ENCODE results near the gene RAB6A.
"Not testable (repeated sequence)": the region's sequence is repeated elsewhere in the genome, so short reads cannot be mapped to it uniquely, and the experiment has no call there.

The RAB6A gene

DNA sequence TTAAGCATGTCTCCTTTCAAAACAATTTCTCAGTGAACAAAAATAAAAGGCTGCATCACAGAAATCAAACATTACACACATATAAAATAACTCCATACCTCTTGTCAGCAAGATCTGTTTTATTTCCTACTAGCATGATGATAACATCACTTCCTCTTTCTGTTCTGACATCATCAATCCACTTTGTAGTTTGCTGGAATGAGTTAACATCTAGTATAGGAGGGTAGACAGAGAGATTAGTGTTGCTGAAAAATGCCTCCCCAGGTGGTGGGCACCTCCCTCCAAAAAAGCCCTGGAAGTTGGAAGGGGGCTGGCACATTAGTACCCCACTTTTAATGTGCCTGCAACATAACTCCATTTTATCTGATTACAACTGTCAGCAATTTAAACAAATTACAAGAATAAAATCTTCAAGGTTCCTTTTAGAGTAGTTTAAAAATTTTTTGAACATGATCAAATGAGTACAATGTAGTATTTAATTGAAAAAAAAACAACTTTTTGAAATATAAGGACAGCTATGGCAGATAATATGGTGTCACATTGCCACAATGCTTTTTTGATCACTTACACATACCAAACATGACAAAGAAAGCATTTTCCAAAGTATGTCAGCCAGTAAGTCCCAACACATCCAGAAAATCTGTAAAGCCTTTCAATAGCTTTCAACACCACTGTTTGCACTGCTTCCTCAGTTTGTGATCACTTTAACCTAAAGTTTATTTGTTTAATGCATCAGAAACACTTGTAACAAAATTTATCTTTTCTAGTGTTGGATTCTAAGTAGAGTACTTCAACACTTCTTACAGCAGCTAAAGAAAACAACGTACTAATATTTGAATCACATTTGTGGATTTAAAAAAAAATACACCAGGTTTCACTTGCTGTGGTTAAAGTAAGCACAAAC, 44.5 kb downstream of the RAB6A start:
- no peak for DNase-seq

DNA sequence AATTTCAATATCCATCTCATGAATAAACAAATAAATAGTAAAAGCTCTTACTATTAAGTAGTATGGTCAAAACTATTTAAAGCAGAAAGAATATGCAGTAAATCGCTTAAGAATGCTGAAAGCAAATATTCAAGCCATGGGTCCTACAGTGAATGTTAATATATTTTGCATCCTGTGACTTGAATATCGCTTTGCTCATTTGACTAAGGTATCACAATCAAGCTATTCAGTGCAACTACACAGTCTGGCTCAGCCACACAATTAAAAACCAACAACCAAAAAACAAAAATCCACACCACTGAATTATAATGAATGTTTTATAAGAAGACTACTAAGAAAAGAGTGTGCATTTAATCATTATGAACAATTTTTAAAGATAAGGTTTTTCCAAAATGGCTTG, 45.3 kb downstream of the RAB6A start:
- no peak for DNase-seq

DNA sequence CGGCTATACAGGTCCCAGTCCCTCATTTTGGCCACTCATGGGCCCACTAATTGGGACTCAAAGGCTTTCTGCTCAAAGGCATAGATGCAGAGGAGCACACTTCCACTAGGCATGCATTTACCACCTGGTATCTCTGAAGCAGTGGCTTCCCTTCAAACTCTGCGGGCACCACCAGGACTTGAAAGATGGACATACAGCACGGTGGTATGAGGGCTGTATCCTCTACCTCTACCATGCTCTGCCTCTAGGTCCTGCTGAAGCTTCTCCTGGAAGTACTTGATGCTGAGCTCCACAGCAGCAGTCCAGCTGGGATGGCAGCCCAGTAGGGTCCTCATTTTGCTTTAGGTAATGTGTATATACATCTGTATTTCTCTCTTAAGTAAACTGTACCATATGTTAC, 49.9 kb downstream of the RAB6A start:
- DNase-seq = no peak

DNA sequence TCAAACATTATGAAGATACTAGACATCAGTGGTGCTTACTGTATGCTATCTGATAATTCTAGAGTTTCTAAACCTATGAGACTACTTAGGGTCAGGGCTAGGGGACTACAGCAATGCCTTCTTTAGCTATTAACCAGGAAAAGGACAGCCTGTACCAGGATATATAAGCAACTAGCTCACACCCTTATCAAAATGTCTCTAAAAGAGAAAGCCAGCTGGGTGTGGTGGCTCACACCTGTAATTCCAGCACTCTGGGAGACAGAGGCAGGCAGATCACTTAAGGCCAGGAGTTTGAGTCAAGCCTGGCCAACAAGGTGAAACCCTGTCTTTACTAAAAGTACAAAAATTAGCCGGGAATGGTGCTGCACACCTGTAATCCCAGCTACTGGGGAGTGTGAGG, 55.8 kb downstream of the RAB6A start:
- DNase-seq = no peak

DNA sequence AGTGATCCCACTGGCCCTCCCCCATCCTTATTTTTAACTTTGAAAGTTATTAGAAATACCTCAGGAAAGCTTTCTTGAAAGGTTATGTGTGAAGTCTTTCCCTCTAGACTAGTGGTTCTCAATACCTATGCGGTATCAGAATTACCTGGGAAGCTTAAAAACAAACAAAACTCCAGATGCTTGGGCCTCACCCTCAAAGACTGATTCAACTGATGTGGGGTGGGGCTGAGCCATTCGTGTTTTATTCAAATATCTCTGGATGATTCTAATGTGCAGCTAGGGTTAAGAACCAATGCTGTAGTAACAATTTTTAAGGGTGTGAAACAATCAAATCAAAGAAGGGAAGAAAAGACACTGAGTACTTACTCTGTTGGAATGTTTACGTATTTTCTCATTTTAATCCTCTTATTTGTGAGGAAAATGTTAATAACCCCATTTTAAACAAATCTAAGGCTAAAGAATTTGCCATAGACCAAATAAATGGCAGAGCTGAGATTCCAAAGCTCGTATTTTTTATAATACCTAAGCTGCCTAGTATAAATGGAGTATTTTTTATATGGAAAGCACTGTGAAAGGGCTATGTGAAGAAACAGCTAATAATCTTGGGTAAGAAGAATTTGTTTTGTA, 66.9 kb downstream of the RAB6A start:
- DNase-seq = no peak

DNA sequence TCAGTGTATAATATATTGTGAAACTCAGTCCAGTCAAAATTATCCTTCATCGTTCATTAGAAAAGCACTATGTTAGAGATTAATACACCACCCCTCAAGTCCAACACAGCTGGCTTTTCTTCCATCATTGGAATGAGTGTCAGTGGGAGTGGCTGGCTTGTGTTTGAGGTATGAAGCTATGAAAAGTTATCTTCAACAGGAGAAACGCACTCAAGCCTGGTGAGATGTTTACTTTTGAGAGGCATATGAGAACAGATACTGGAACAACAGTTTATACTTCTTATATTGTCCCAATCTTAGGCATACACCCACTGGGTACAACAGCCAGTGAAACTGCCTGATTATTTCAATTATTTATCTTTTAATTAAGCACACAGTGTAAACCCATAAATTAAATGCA, 80.2 kb downstream of the RAB6A start:
- DNase-seq = no peak

DNA sequence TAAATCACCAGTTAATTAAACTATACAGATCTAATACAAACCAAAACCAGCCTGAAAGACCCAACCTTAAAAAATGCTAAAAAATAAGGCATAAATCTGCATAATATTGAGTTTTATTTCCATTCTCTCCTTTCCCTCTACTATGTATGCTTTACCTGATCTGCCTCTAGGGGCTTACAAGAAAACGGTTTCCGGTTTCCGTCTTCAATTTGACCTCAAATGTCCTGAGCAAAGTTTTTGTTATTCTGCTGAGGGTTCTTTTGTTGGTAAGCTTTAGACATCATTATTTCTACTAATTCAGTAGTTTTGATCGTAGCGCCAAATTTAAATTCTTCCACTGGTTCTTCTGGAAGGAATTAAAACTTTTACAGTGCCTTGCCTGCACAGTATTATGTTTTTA, 84.3 kb downstream of the RAB6A start:
- DNase-seq = not testable (repeated sequence)

DNA sequence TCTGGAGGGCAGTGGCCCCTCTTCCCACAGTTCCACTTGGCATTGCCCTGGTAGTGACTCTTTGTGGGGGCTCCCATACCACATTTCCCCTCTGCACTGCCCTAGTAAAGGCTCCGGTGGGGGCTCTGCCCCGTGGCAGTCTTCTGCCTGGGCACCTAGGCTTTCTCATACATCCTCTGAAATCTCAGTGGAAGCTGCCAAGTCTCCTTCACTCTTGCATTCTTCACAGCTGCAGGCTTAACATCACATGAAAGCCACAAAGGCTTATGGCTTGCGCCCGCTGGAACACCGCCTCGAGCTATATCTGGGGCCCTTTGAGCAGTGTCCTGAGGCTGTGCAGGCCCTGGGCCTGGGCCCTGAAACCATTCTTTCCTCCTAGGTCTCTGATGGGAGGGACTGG, 89.2 kb downstream of the RAB6A start:
- DNase-seq = no peak

DNA sequence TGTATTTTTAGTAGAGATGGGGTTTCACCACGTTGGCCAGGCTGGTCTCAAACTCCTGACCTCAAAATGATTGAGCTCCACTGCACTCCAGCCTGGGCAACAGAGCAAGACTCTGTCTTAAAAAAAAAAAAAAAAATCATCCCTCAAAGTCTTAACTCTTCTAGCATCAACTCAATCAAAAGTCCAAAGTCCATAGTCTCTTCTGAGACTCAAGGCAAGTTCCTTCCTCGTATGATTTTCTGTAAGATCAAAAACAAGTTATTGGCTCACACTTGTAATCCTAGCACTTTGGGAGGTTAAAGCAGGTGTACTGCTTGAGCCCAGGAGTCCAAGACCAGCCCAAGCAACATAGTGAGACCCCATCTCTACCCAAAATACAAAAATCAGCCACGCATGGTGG, 90.1 kb downstream of the RAB6A start:
- DNase-seq = no peak

DNA sequence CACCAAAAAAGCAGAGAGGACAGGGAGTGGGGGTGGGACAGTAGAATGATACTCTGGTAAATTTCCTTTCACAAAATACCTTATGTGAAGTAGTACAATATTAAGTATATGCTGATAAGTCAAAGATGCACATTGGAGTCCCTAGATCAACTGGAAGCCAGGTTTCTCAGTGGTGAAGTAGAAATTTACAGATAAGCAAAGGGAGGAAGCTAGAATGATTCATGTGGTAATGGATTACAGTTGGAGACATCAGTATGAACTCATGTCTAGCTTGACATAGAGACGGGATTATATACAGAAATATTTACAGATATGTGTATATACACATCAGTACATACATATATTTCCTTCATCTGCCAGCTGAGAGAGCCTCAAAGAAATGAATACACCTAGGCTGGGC, 93.0 kb downstream of the RAB6A start:
- no peak for DNase-seq

DNA sequence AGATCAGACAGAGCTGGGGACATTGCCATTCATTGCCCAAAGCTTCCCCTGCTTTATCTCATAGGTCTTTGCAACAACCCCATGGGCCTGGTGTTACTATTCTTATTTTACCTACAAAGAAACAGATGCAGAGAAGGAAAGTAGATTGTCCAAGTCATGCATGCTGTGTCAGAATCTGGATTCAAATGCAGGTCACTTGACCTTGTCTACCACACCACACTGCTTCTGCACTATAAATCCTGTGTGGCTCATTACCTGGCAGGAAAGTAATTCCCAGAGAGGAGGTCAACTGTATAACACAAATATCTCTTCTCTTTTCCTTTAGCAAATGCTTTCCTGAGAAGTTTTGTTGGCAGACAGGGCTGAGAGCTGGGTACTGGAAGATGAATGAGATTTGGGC, 96.0 kb downstream of the RAB6A start:
- no peak for DNase-seq

DNA sequence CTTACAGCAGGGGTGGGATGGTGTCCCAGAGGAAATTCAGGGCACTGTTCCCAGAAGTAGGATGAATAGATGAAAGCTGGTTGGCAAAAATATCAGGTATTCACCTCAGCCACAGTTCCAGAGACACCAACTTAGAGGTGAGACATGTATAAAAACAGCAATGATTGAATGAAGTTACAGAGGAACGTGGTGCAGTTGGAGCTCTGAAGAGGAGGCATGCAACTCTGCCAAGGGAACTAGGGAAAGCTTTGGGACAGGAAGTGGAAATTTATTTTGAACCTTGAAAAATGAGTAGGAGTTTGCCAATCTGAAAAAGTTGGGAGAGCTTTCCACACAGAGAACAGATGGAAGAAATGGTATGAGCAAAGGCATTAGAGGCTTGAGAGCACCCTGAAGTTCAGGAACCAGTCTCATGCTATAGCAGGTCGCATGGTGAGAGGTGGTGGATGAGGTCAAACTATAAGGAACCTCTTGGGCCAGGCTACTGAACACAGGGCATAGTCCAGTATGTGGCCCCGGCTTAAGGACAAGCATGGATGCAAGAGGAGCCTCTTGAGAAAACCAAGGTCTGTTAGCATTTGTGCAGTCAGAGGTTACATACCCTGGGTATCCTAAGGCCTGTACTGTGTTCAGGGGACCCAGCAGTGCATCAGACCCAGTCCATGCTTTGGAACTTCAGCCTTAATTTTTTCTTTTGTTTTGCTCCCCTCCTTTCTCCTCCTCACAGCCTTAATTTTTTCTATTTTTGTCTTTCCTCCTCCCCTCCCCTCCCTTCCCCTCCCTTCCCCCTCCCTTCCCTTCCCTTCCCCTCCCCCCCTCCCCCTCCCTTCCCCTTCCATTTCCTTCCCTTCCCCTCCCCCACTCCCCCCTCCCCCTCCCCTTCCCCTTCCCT, 97.0 kb downstream of the RAB6A start:
- no peak for DNase-seq

DNA sequence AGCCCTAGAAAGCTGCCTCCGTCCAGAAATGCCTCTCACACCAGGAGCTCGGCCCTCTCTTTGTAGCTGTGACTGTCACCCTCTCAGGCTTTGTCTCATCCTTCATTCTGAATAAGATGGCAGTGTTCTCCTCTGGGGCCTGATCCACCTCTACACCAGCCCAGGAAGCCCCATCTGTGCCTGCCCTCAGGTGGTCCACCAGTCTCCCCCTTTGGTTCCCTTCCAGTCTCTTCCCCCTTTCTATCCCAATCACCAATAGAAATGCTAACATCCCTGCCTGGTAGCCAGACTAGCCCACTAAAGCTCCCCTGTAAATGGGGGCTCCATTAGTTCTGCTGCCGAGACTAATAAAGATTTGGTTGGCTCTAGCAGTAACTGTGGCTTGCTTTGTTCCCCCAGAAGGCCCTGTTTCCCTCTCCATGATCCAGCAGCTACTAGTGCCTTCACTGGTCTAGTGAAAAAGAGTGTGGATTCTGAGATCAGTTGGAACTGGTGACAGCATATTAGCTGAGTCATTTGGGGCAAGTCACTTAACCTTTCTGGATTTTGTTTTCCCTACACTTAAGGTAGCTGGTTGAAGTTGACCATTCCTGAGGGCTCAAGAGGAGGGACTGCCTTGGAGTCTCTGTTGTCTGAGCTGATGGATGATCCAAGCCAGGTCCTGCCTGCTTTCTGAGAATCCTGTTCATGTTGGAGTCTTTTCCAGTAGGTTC, 98.3 kb downstream of the RAB6A start:
- no peak for DNase-seq

DNA sequence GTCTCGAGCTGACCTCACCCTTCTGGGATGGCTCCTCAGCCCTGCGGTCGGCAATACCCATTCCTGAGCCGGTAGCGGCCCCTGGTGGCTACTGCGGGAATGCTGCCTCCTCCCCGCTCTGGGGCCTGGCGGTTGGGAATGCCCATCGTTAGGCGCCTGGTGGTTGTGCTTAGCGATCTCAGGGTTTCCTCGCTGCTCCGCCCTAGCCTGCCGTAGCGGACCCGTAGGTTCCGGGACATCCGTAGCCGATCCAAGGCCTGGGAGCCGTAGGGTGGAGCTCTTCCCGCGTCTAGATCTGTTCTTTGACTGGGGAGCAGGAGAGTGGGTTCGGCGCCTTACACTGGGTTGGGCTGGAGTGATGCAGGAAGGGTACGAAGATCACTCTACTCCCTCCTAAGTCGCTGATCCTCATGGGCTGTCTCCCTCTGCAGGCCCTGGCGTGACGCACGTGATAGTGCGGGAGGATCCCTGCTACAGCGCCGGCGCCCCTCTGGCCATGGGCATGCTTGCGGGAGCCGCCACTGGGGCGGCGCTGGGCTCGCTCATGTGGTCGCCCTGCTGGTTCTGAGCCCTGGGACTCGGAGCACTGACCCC, 99.7 kb downstream of the RAB6A start:
- peak; percentile 64 to 73 for DNase-seq

DNA sequence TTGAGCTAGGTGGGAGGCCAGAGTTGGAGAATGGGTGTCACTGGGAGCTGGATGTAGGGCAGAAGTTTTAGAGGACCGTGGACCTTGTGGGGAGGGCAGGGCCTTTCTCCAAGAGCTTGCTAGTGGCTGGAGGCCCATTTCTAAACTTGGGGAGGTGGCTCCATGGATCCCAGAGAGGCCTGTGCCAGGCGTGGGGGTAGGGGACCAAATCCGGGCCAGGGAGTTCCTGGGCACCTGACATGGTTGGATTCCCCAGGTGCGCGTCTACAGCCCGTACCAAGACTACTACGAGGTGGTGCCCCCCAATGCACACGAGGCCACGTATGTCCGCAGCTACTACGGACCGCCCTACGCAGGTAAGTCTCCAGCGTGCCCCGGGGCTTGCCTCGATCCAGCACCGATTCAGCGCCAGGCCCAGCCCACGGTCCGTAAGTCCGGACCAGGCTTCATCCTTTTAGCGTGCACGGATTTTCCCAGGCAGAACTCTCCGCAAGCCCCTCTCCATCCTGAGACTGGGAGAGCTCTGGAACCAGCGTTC, 100.3 kb downstream of the RAB6A start:
- DNase-seq = no peak

DNA sequence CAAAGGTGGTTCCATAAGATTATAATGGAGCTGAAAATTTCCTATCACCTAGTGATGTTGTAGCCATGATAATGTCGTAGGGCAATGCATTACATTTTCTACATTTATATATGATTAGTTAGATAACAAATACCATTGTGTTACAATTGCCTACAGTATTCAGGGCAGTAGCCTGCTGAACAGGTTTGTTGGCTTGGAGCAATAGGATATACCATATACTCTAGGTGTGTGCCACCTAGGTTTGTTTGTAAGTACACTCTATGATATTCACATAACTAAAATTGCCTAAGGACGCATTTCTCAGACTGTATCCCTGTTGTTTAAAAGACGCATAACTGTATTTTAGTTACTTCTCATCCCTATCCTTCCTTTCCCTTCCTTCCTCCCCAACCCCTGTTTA, 100.9 kb downstream of the RAB6A start:
- no peak for DNase-seq

DNA sequence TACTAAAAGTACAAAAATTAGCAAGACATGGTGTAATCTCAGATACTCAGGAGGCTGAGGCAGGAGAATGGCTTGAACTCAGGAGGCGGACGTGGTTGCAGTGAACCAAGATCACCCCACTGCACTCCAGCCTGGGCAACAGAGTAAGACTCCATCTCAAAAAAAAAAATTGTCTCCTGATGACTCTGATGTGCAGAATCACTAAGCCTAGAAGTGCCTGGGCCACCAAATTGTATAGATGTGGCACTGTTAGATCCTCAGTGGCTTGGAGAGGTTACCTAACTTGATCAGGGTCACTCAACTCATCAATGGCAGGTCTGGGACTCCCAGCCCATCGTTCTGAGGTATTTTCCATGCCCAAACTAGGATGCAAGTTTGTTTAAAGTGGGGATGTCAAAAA, 103.9 kb downstream of the RAB6A start:
- no peak for DNase-seq

DNA sequence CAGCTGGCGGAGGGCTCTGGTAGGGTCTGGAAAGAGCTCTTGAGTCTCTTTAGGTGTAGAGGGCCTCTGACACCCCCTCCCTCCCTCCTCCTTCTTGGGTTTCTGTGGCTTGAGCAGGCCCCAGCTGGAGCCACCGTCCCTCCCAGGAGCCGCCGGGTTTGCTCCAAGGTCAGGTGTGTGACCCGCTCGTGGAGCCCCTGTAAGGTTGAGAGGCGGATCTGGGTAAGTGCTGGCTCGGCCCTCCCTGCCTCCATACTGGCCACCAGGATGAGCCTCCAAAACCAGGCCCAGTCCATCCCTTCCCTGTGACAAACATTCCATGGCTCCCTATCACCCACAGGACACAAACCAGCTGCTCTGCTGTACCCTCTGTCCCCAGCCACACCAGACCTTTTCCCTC, 105.2 kb downstream of the RAB6A start:
- DNase-seq = no peak

DNA sequence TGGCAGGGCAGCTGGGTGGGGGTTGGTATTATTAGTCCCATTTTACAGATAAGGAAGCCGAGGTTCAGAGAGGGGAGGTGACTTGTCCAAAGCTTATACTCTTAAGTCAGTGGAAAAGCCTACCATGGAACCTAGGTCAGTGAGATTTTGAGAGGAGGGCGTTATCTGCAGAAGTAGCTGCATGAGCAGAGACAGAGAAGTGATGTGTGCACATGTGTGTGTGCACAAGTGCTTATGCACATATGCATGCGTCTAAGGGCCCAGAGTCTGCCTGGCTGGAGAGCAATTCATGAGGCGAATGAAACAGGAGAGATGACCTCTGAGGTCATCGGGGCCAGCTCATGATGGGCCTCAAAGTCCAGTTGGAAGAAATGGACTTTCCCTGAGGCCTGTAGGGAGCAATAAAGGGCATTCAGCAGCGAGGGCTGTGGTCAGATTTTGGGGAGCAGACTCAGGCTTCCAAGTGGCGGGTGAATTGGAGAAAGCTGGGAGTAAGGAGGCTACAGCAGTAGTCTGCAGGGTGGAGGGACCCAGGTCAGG, 106.3 kb downstream of the RAB6A start:
- no peak for DNase-seq

DNA sequence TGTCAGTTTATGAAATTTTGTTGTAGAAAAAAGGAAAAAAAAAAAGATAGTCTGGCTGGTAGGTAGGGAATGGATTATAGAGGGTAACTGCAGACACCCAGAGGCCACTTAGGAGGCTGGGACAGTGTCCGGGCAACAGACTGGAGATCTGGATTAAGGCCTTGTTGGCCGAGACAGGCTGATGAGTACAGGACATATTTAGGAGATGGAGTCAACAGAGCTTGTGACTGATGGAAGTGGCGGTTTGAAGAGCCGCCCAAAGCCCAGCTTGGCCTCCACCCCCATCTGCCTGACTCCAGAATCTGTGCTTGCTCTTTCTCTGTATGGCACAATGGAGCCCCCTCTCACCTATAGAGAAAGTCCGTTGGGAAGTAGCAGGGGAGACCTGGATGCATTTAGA, 106.9 kb downstream of the RAB6A start:
- DNase-seq = no peak

DNA sequence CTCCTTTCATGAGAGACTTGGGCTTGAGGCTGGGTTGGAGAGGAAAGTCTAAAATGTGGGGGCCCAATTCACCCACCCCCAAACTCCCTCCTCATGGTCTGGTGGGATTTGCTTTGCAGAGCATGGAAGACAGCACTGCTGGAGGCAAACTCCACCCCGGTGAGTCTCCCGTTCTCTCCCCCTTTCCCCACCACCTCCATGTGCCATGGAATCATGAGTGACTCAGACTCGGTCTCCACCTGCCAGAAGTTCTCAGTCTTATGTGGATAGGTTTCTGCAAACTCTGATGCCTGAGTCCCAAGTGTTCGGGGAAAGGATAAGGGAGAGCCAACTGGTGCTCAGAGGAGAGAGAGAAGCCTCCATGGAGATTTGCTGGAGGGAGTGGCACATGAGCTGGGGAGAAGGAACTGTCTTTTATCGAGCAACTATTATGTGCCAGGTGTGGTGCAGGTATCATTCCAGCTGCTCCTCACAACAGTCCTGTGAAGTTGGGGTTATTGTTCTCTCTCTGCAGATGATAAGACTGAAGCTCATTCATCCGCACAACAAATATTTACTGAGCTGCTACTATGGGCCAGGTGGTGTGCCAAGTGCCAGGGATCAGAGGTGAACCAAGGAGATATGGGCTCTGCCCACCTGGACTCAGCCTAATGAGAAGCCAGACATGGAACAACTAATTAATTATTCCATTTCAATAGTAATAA, 107.9 kb downstream of the RAB6A start:
- DNase-seq = no peak

Data from NCI-H187 (cell line).